Mesenchymal stem cell (in vitro differentiated cells and primary cell): ENCODE results near the gene FBXO45.

Source experiments
- DNase-seq: peaks from one replicate; pipeline ENCODE4 v3.0.0-alpha.2; 2013
- H2AFZ ChIP-seq: one replicate; pipeline ENCODE4 v1.6.1; 2013; ENCODE audit warnings: low read depth, mild to moderate bottlenecking, control low read depth, inconsistent platforms, low read length, moderate library complexity
- H2AK5ac ChIP-seq: 2 replicates; pipeline ENCODE4 v1.6.1; 2013; ENCODE audit warnings: low read length, moderate library complexity, mild to moderate bottlenecking, inconsistent platforms; ENCODE audit not compliant: severe bottlenecking
- H2BK120ac ChIP-seq: one replicate; pipeline ENCODE4 v1.6.1; 2013; ENCODE audit warnings: low read depth, mild to moderate bottlenecking, inconsistent platforms, low read length, moderate library complexity
- H2BK12ac ChIP-seq, 2 experiments: one replicate each; pipeline ENCODE4 v1.6.1; 2013; ENCODE audit warnings: inconsistent platforms in 2 of 2, low read length in 2 of 2, mild to moderate bottlenecking in 2 of 2, moderate library complexity in 2 of 2, control low read depth in 1 of 2
- H2BK15ac ChIP-seq: one replicate; pipeline ENCODE4 v1.6.1; 2013; ENCODE audit warnings: mild to moderate bottlenecking, low read depth, inconsistent platforms; ENCODE audit not compliant: poor library complexity, severe bottlenecking
- H2BK5ac ChIP-seq: 2 replicates; pipeline ENCODE4 v1.6.1; 2013; ENCODE audit warnings: low read depth, mild to moderate bottlenecking, low read length, control low read depth, inconsistent platforms; ENCODE audit not compliant: poor library complexity, severe bottlenecking
- H3K14ac ChIP-seq, 2 experiments: one replicate each; pipeline ENCODE4 v1.6.1; 2013; ENCODE audit warnings: inconsistent platforms in 2 of 2, low read length in 2 of 2, control low read depth in 1 of 2, mild to moderate bottlenecking in 1 of 2, moderate library complexity in 1 of 2
- H3K18ac ChIP-seq, 2 experiments: one replicate each; pipeline ENCODE4 v1.6.1; 2013; ENCODE audit warnings: inconsistent platforms in 2 of 2, low read length in 2 of 2, control low read depth in 1 of 2, low read depth in 1 of 2, mild to moderate bottlenecking in 1 of 2
- H3K23ac ChIP-seq, 2 experiments: one replicate each; pipeline ENCODE4 v1.6.1; 2013; ENCODE audit warnings: inconsistent platforms in 2 of 2, low read length in 2 of 2, mild to moderate bottlenecking in 2 of 2, moderate library complexity in 2 of 2, control low read depth in 1 of 2
- H3K27ac ChIP-seq: 2 replicates; pipeline ENCODE4 v1.5.1; 2013; ENCODE audit warnings: mild to moderate bottlenecking, moderate library complexity, low read length, control low read depth, inconsistent platforms; ENCODE audit not compliant: poor library complexity, severe bottlenecking
- H3K27me3 ChIP-seq, 2 experiments: 2 replicates each; pipeline versions ENCODE4 v1.6.1 to v1.7.0; 2013; ENCODE audit warnings: low read length in 2 of 2, mild to moderate bottlenecking in 2 of 2, moderate library complexity in 2 of 2, control low read depth in 1 of 2, inconsistent platforms in 1 of 2; ENCODE audit not compliant: control insufficient read depth in 1 of 2, insufficient read depth in 1 of 2
- H3K36me3 ChIP-seq, 2 experiments: 2 replicates each; pipeline versions ENCODE4 v1.6.1 to v1.7.0; 2013; ENCODE audit warnings: low read length in 2 of 2, control low read depth in 1 of 2, inconsistent platforms in 1 of 2, low read depth in 1 of 2, mild to moderate bottlenecking in 1 of 2; ENCODE audit not compliant: insufficient read depth in 2 of 2, control insufficient read depth in 1 of 2
- H3K4ac ChIP-seq, 2 experiments: one replicate each; pipeline ENCODE4 v1.6.1; 2013; ENCODE audit warnings: inconsistent platforms in 2 of 2, low read length in 2 of 2, mild to moderate bottlenecking in 2 of 2, moderate library complexity in 2 of 2, control low read depth in 1 of 2, low read depth in 1 of 2
- H3K4me1 ChIP-seq: 2 replicates; pipeline ENCODE4 v1.6.1; 2013; ENCODE audit warnings: low read depth, low read length, control low read depth; ENCODE audit not compliant: control insufficient read depth, insufficient read depth
- H3K4me2 ChIP-seq: 2 replicates; pipeline ENCODE4 v1.6.1; 2013; ENCODE audit warnings: low read length, mild to moderate bottlenecking, inconsistent platforms; ENCODE audit not compliant: poor library complexity, severe bottlenecking
- H3K4me3 ChIP-seq, 2 experiments: 2 replicates each; pipeline versions ENCODE4 v1.5.1 to v1.7.0; 2013; ENCODE audit warnings: low read length in 2 of 2, mild to moderate bottlenecking in 2 of 2, control low read depth in 1 of 2, low read depth in 1 of 2; ENCODE audit not compliant: insufficient read depth in 1 of 2
- H3K79me1 ChIP-seq: replicated peaks from 2 replicates; pipeline ENCODE4 v1.6.1; 2013; ENCODE audit warnings: mild to moderate bottlenecking, control low read depth, low read length, inconsistent platforms; ENCODE audit not compliant: poor library complexity, severe bottlenecking
- H3K9ac ChIP-seq: 2 replicates; pipeline ENCODE4 v1.7.0; 2013; ENCODE audit warnings: mild to moderate bottlenecking, low read length, moderate library complexity
- H3K9me3 ChIP-seq: 2 replicates; pipeline ENCODE4 v1.7.0; 2013; ENCODE audit warnings: mild to moderate bottlenecking, low read length; ENCODE audit not compliant: control insufficient read depth
- H4K8ac ChIP-seq: one replicate; pipeline ENCODE4 v1.6.1; 2013; ENCODE audit warnings: inconsistent platforms, mild to moderate bottlenecking, low read length, moderate library complexity
- H4K91ac ChIP-seq: one replicate; pipeline ENCODE4 v1.6.1; 2013; ENCODE audit warnings: mild to moderate bottlenecking, low read length, inconsistent platforms
- WGBS: methylation state at CpG from one replicate; pipeline ENCODE4 v1.1.7; 2013; ENCODE audit warnings: mixed read lengths; 5-methylcytosine and 5-hydroxymethylcytosine counted together

Gene FBXO45

DNA sequence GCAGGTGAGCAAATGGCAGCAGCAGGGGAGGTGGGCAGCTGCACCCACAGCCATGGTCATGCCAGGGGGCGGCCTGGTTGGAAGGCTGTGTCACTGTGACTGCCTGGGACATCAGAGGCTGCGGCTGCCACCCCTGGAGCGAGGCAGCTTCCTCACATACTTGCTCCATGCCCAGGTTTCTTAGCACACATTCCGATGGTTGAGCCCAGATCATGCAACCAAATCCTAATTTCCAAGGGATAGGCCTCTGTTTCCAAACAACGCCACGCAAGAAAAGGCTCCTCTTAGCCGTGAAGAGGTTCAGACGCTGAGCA, 59.4 kb downstream of the FBXO45 start:
- Histone ChIP-seq H3K23ac (peak overlapping the region in 1 of 2 experiments; percentile 80), H3K4me2 (no peak overlapping the region), H3K79me1 (no peaks in the 10 kb centered on the region), H3K4me3 (no peak overlapping the region), H3K14ac (peak overlapping the region in 1 of 2 experiments; percentile 95), H3K36me3 (no peaks in the 10 kb centered on the region), H4K8ac (no peak overlapping the region), H3K9me3 (no peaks in the 10 kb centered on the region), H3K27ac (no peak overlapping the region), H3K18ac (peak overlapping the region in 1 of 2 experiments; percentile 16), H3K4me1 (peaks cover 9% of the 10 kb centered on the region), H2AFZ (no peak overlapping the region), H3K9ac (no peak overlapping the region), H2AK5ac (no peak overlapping the region), H3K27me3 (peaks cover 0 to 6% of the 10 kb centered on the region in 2 experiments), H2BK12ac (peak overlapping the region in 1 of 2 experiments; percentile 72), H3K4ac (no peak overlapping the region), H2BK15ac (no peak overlapping the region), H2BK5ac (no peak overlapping the region), H2BK120ac (no peak overlapping the region), H4K91ac (peak overlapping the region; percentile 84)
- no peak for DNase-seq
- 93% methylated on average over 8 of the region's 8 CpGs for WGBS

DNA sequence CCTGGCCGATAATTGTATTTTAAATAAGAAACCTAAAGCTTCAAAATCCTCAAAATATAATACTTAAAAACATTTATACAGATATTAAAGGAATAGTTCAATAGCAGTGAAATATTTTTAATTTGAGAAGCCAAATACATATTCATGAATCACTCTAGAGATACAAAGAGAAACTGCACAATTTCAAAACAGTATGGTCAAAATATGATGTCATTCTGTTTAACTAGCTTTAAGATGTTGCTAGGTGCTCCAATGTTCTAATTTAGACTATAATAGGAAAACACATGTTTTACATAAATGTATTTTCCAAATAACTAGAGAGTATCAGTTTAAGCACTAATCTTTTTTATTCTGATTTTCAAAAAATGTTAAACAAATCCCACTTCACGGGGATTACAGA, 60.8 kb downstream of the FBXO45 start:
- H4K8ac ChIP-seq, result no peak overlapping the region
- no peak overlapping the region for H2BK12ac ChIP-seq
- no peak overlapping the region for H2BK120ac ChIP-seq
- no peak overlapping the region for H3K14ac ChIP-seq
- H2AK5ac ChIP-seq, result no peak overlapping the region
- H3K4ac ChIP-seq, result no peak overlapping the region
- no peak for DNase-seq
- no peak overlapping the region for H3K4me3 ChIP-seq
- peaks cover 0 to 6% of the 10 kb centered on the region in 2 experiments for H3K27me3 ChIP-seq
- no peak overlapping the region for H2BK5ac ChIP-seq
- no peaks in the 10 kb centered on the region for H3K36me3 ChIP-seq
- H3K79me1 ChIP-seq, result no peaks in the 10 kb centered on the region
- 100% methylated on average over 1 of the region's 2 CpGs for WGBS
- no peak overlapping the region for H3K23ac ChIP-seq
- H3K18ac ChIP-seq, result no peak overlapping the region
- H2BK15ac ChIP-seq, result no peak overlapping the region
- no peak overlapping the region for H2AFZ ChIP-seq
- H3K9ac ChIP-seq, result no peak overlapping the region
- H3K27ac ChIP-seq, result no peak overlapping the region
- no peak overlapping the region for H3K4me2 ChIP-seq
- H3K4me1 ChIP-seq, result peaks cover 11% of the 10 kb centered on the region
- no peak overlapping the region for H4K91ac ChIP-seq
- H3K9me3 ChIP-seq, result no peaks in the 10 kb centered on the region

DNA sequence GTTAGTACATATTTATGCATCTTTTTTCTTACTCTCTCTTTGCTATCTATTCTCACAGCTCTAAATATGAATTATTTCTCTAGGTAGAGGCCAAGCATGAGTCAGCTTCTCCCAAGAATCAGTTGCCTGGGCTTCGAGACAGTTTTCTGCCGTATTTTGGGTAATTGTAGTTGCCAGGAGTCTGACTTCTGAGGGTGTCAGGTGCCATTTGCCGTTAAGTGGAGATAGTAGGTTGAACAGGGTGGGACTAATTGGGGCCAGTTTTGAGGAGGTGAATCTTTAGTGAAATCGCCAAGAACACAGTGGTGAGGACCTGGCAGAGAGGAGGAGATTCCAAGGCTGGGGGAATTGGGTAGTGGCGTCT, 63.2 kb downstream of the FBXO45 start:
- H4K8ac ChIP-seq, result peak overlapping the region; percentile 89
- WGBS, result 52% methylated on average over 5 of the region's 5 CpGs

DNA sequence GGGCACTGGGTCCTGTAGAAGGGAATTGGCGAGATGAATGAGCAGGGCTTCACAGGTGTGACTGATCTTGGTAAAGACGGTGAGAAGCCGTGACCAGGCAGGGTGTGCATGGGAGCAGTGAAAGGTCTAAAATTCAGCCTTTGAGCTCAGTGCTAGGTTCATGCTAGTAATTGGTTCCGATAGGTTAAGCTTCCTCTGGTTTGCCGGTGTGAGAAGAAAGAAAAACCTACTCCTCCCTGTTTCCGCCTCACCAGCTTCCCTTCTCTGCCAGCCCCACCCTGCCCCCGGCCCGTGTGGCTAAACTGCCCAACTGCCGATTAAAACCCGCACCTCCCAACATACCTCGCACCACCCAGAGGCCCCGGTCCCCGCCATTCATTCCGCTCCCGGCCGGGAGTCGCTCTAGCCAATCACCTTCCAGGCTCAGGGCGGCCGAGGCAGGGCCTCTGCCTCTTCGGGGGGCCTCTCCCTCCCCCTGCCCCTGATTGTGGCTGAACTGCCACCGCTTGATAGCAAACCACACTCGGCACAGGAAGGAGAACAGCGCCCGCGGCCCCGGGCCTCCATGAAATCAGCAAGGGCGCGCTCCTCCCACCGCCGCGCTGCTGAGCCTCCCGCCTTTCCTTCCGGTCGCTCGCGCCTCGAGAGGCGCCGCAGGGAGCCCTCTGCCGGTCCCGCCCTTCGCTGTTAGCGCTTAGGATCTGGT, 63.7 kb downstream of the FBXO45 start:
- peak overlapping the region in 1 of 2 experiments; percentile 93 for H3K14ac ChIP-seq
- H2BK5ac ChIP-seq, result no peak overlapping the region
- H3K9ac ChIP-seq, result peak overlapping the region; percentile 92
- peak overlapping the region; percentile 75 for H3K4ac ChIP-seq
- H3K23ac ChIP-seq, result peak overlapping the region in 1 of 2 experiments; percentile 83
- H2BK12ac ChIP-seq, result peak overlapping the region in 1 of 2 experiments; percentile 83
- peak; percentile 79 for DNase-seq
- H3K4me3 ChIP-seq, result peak overlapping the region; percentile 66 to 85
- H3K27ac ChIP-seq, result peak overlapping the region; percentile 85
- peaks cover 11% of the 10 kb centered on the region for H3K4me1 ChIP-seq
- peak overlapping the region; percentile 89 for H4K8ac ChIP-seq
- no peaks in the 10 kb centered on the region for H3K36me3 ChIP-seq
- peak overlapping the region; percentile 89 to 90 for H3K18ac ChIP-seq
- H4K91ac ChIP-seq, result peak overlapping the region; percentile 45
- no peak overlapping the region for H2AK5ac ChIP-seq
- peak overlapping the region; percentile 73 for H2BK120ac ChIP-seq
- peaks cover 0 to 4% of the 10 kb centered on the region in 2 experiments for H3K27me3 ChIP-seq
- 3% methylated on average over 42 of the region's 43 CpGs for WGBS
- H3K4me2 ChIP-seq, result peak overlapping the region; percentile 92
- peak overlapping the region; percentile 71 for H2BK15ac ChIP-seq
- H3K79me1 ChIP-seq, result no peaks in the 10 kb centered on the region
- peak overlapping the region; percentile 95 for H2AFZ ChIP-seq
- no peaks in the 10 kb centered on the region for H3K9me3 ChIP-seq

More for the DNA sequence above, 63.2 kb downstream of the FBXO45 start:
- H3K27me3 ChIP-seq, result peaks cover 0 to 1% of the 10 kb centered on the region in 2 experiments
- no peak overlapping the region for H2BK120ac ChIP-seq
- H3K23ac ChIP-seq, result peak overlapping the region in 1 of 2 experiments; percentile 83
- peak overlapping the region in 1 of 2 experiments; percentile 93 for H3K14ac ChIP-seq
- H3K79me1 ChIP-seq, result no peaks in the 10 kb centered on the region
- H2BK12ac ChIP-seq, result peak overlapping the region in 1 of 2 experiments; percentile 83
- H4K91ac ChIP-seq, result no peak overlapping the region
- peak overlapping the region in 1 of 2 experiments; percentile 90 for H3K18ac ChIP-seq
- peak overlapping the region; percentile 43 to 85 for H3K4me3 ChIP-seq
- H3K9me3 ChIP-seq, result no peaks in the 10 kb centered on the region
- peaks cover 11% of the 10 kb centered on the region for H3K4me1 ChIP-seq
- H3K9ac ChIP-seq, result peak overlapping the region; percentile 92
- no peaks in the 10 kb centered on the region for H3K36me3 ChIP-seq
- peak overlapping the region in 1 of 2 experiments; percentile 75 for H3K4ac ChIP-seq
- H2BK15ac ChIP-seq, result no peak overlapping the region
- DNase-seq, result no peak
- H3K4me2 ChIP-seq, result peak overlapping the region; percentile 92
- H2AK5ac ChIP-seq, result peak overlapping the region; percentile 15
- H3K27ac ChIP-seq, result peak overlapping the region; percentile 85
- H2AFZ ChIP-seq, result peak overlapping the region; percentile 95
- no peak overlapping the region for H2BK5ac ChIP-seq
